Prostate gland (tissue), 2 donors: ENCODE measurements around the gene KRT7.

Source experiments
- POLR2A ChIP-seq: fragments of 450-650 bp; IDR thresholded peaks from one replicate; pipeline ENCODE4 v1.6.1; 2016; ENCODE audit warnings: antibody characterized with exemption, mild to moderate bottlenecking
- POLR2AphosphoS5 ChIP-seq: sonication (generic); formaldehyde crosslinking; IDR thresholded peaks from one replicate; pipeline ENCODE4 v1.6.1; 2017; ENCODE audit warnings: antibody characterized with exemption
- TF ChIP-seq, protein P1 (sequence below), 4 experiments: fragments of 200-600 bp in 2 of 4; fragments of 450-650 bp in 2 of 4; sonication (generic) in 2 of 4; IDR thresholded peaks; 1 replicate in 3 of 4; 2 replicates in 1 of 4; pipeline ENCODE4 v1.5.1; 2016 to 2019; ENCODE audit warnings: antibody characterized with exemption in 4 of 4, mild to moderate bottlenecking in 2 of 4, moderate library complexity in 2 of 4

DNA sequence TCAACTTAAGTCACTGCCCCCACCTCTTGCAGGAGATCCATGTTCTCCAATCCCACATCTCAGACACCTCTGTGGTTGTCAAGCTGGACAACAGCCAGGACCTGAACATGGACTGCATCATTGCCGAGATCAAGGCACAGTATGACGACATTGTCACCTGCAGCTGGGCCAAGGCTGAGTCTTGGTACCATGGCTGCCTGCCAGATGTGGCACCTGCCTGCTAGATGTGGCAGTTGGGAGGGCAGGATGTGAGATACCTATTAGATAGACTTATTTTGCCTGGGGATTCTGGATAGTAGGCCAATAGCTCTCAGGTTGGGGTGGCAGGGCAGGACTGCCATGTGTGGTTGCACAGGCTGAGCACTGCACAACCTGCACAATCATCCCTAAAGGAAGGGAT lies 33.5 kb downstream of the KRT7 start:
- TF ChIP-seq, protein P1, sequence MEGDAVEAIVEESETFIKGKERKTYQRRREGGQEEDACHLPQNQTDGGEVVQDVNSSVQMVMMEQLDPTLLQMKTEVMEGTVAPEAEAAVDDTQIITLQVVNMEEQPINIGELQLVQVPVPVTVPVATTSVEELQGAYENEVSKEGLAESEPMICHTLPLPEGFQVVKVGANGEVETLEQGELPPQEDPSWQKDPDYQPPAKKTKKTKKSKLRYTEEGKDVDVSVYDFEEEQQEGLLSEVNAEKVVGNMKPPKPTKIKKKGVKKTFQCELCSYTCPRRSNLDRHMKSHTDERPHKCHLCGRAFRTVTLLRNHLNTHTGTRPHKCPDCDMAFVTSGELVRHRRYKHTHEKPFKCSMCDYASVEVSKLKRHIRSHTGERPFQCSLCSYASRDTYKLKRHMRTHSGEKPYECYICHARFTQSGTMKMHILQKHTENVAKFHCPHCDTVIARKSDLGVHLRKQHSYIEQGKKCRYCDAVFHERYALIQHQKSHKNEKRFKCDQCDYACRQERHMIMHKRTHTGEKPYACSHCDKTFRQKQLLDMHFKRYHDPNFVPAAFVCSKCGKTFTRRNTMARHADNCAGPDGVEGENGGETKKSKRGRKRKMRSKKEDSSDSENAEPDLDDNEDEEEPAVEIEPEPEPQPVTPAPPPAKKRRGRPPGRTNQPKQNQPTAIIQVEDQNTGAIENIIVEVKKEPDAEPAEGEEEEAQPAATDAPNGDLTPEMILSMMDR (IDR thresholded peaks at IDR 0.05), result no peak
- TF ChIP-seq POLR2A (no peak), POLR2AphosphoS5 (no peak)
